ENCODE data around the gene DCXR.

DNA sequence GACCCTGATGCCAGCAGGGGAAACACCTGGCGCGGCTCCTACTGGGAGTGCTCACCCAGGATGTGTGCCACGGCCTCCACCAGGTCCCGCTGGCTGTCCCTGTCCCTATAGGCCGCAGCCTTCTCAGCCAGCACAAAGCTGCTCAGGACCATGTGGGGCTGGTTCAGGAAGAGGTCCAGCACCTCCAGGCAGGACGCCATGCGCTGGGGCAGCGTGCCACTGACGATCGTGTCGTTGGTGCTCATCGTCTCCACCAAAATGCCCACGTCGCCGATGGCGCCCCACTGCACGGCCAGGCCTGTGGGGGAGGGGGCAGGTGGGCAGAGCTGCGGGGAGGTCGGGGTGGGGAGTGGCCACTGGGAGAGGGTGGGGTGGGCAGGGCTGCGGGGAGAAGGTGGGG is 44.0 kb upstream of the DCXR start:
- no peak for TF ChIP-seq MYC (IDR thresholded peaks at IDR 0.05; ENCODE audit: low read depth, low read length)
- TF ChIP-seq, protein P1, sequence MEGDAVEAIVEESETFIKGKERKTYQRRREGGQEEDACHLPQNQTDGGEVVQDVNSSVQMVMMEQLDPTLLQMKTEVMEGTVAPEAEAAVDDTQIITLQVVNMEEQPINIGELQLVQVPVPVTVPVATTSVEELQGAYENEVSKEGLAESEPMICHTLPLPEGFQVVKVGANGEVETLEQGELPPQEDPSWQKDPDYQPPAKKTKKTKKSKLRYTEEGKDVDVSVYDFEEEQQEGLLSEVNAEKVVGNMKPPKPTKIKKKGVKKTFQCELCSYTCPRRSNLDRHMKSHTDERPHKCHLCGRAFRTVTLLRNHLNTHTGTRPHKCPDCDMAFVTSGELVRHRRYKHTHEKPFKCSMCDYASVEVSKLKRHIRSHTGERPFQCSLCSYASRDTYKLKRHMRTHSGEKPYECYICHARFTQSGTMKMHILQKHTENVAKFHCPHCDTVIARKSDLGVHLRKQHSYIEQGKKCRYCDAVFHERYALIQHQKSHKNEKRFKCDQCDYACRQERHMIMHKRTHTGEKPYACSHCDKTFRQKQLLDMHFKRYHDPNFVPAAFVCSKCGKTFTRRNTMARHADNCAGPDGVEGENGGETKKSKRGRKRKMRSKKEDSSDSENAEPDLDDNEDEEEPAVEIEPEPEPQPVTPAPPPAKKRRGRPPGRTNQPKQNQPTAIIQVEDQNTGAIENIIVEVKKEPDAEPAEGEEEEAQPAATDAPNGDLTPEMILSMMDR (IDR thresholded peaks at IDR 0.05; ENCODE audit: low read depth, low read length), result no peak
